WTC11 (cell line): Measurements from ENCODE around the gene AKT2. TPM values are rescaled to one million over a fixed set of nuclear protein-coding genes. Genes with fewer than 3 reads are reported as not detected.

Experiments used
- ATAC-seq: fragments of 200-7000 bp; cut with Tn5 transposase; 2 replicates; pipeline ENCODE4 v1.10.0; 2021; ENCODE audit warnings: mild to moderate bottlenecking, moderate library complexity
- CTCF ChIA-PET: fragments of 300-600 bp; sonication (Branson Sonifier 250); formaldehyde crosslinking; loops from one replicate; lab custom pipeline; 2021; ENCODE audit warnings: antibody characterized with exemption; lab: Charles Lee
- POLR2A ChIA-PET: fragments of 350-600 bp; sonication (Branson Sonifier 250); formaldehyde crosslinking; loops from one replicate; lab custom pipeline; 2021; ENCODE audit warnings: antibody characterized with exemption; lab: Charles Lee
- DNase-seq: peaks from one replicate; pipeline ENCODE4 v3.0.0; 2021; ENCODE audit warnings: low spot score
- H3K27ac Mint-ChIP-seq: 2 replicates; pipeline ENCODE4 v1.8.0; 2021; ENCODE audit warnings: mixed read lengths
- H3K27me3 Mint-ChIP-seq: 2 replicates; pipeline ENCODE4 v1.8.0; 2021; ENCODE audit warnings: low read depth, mild to moderate bottlenecking, moderate library complexity, mixed read lengths
- H3K36me3 Mint-ChIP-seq: 2 replicates; pipeline ENCODE4 v1.8.0; 2021; ENCODE audit warnings: mixed read lengths
- H3K4me1 Mint-ChIP-seq: 2 replicates; pipeline ENCODE4 v1.8.0; 2022; ENCODE audit warnings: mixed read lengths
- H3K4me3 Mint-ChIP-seq: 2 replicates; pipeline ENCODE4 v1.8.0; 2021; ENCODE audit warnings: mild to moderate bottlenecking, moderate library complexity, mixed read lengths
- H3K9me3 Mint-ChIP-seq: 2 replicates; pipeline ENCODE4 v1.8.0; 2021; ENCODE audit warnings: mixed read lengths
- HMGA2 ChIP-seq: fragments of 250-450 bp; sonication (Bioruptor Pico); IDR thresholded peaks from 2 replicates; pipeline ENCODE4 v1.4.0; 2021; ENCODE audit warnings: mild to moderate bottlenecking, moderate library complexity
- IRF2 ChIP-seq: sonication (generic); formaldehyde crosslinking; IDR thresholded peaks from 2 replicates; pipeline ENCODE4 v1.8.0; 2022; ENCODE audit warnings: low read depth, missing genetic modification reagents, borderline replicate concordance
- JAZF1 ChIP-seq: fragments of 250-450 bp; sonication (Bioruptor Pico); IDR thresholded peaks from 2 replicates; pipeline ENCODE4 v1.9.0; 2021; ENCODE audit warnings: moderate library complexity, mild to moderate bottlenecking, inconsistent platforms
- MYBL2 ChIP-seq: sonication (generic); formaldehyde crosslinking; IDR thresholded peaks from 2 replicates; pipeline ENCODE4 v1.8.1; 2023; ENCODE audit warnings: mild to moderate bottlenecking, moderate library complexity, missing genetic modification reagents
- OVOL2 ChIP-seq: fragments of 250-450 bp; sonication (Bioruptor Pico); IDR thresholded peaks from 2 replicates; pipeline ENCODE4 v1.9.0; 2021; ENCODE audit warnings: mild to moderate bottlenecking, borderline replicate concordance
- SMAD4 ChIP-seq: sonication (generic); formaldehyde crosslinking; IDR thresholded peaks from 2 replicates; pipeline ENCODE4 v1.8.0; 2022; ENCODE audit warnings: mild to moderate bottlenecking, missing genetic modification reagents
- ZNF138 ChIP-seq: sonication (generic); formaldehyde crosslinking; conservative IDR thresholded peaks from 2 replicates; pipeline ENCODE4 v1.8.1; 2022; ENCODE audit warnings: mild to moderate bottlenecking, moderate library complexity, missing genetic modification reagents
- ZNF219 ChIP-seq: sonication (generic); formaldehyde crosslinking; IDR thresholded peaks from 2 replicates; pipeline ENCODE4 v1.8.0; 2023; ENCODE audit warnings: missing genetic modification reagents, mild to moderate bottlenecking, borderline replicate concordance
- ZNF317 ChIP-seq: sonication (generic); formaldehyde crosslinking; IDR thresholded peaks from 2 replicates; pipeline ENCODE4 v1.8.1; 2023; ENCODE audit warnings: low read depth, mild to moderate bottlenecking, moderate library complexity, missing genetic modification reagents, borderline replicate concordance
- ZNF396 ChIP-seq: fragments of 250-450 bp; sonication (Bioruptor Pico); IDR thresholded peaks from 2 replicates; pipeline ENCODE4 v1.8.0; 2021; ENCODE audit warnings: mild to moderate bottlenecking, moderate library complexity, borderline replicate concordance
- ZNF416 ChIP-seq: fragments of 250-450 bp; sonication (Bioruptor Pico); IDR thresholded peaks from 2 replicates; pipeline ENCODE4 v1.9.0; 2021; ENCODE audit warnings: mild to moderate bottlenecking, inconsistent platforms
- ZNF671 ChIP-seq: fragments of 250-450 bp; sonication (Bioruptor Pico); IDR thresholded peaks from 2 replicates; pipeline ENCODE4 v1.8.0; 2021; ENCODE audit warnings: mild to moderate bottlenecking
- total RNA-seq: library from RNA; stranded (reverse); gene quantifications from 3 replicates; pipeline ENCODE4 v1.2.3, GENCODE V29; 2021
- TF ChIP-seq, protein P1 (sequence below): sonication (generic); formaldehyde crosslinking; IDR thresholded peaks from 2 replicates; pipeline ENCODE4 v1.8.1; 2023; ENCODE audit warnings: mild to moderate bottlenecking, missing genetic modification reagents, moderate library complexity
- TF ChIP-seq, protein P2 (sequence below): sonication (generic); formaldehyde crosslinking; IDR thresholded peaks from 2 replicates; pipeline ENCODE4 v1.8.0; 2022; ENCODE audit warnings: mild to moderate bottlenecking, missing genetic modification reagents
- TF ChIP-seq, protein P3 (sequence below): sonication (generic); formaldehyde crosslinking; IDR thresholded peaks from 2 replicates; pipeline ENCODE4 v1.8.0; 2022; ENCODE audit warnings: mild to moderate bottlenecking, missing genetic modification reagents
- TF ChIP-seq, protein P4 (sequence below): sonication (generic); formaldehyde crosslinking; IDR thresholded peaks from 2 replicates; pipeline ENCODE4 v1.8.1; 2022; ENCODE audit warnings: mild to moderate bottlenecking, moderate library complexity, missing genetic modification reagents
- TF ChIP-seq, protein P5 (sequence below): sonication (generic); formaldehyde crosslinking; IDR thresholded peaks from 2 replicates; pipeline ENCODE4 v1.8.1; 2023; ENCODE audit warnings: mild to moderate bottlenecking, missing genetic modification reagents
- TF ChIP-seq, protein P6 (sequence below): fragments of 250-450 bp; sonication (Bioruptor Pico); IDR thresholded peaks from 2 replicates; pipeline ENCODE4 v2.1.2; 2022; ENCODE audit warnings: mild to moderate bottlenecking, moderate library complexity
- TF ChIP-seq, protein P7 (sequence below): sonication (generic); formaldehyde crosslinking; IDR thresholded peaks from 2 replicates; pipeline ENCODE4 v1.8.1; 2023; ENCODE audit warnings: mild to moderate bottlenecking, missing genetic modification reagents, borderline replicate concordance

Gene AKT2
- total RNA-seq, 1 experiment from 2014 or later: 156 TPM

DNA sequence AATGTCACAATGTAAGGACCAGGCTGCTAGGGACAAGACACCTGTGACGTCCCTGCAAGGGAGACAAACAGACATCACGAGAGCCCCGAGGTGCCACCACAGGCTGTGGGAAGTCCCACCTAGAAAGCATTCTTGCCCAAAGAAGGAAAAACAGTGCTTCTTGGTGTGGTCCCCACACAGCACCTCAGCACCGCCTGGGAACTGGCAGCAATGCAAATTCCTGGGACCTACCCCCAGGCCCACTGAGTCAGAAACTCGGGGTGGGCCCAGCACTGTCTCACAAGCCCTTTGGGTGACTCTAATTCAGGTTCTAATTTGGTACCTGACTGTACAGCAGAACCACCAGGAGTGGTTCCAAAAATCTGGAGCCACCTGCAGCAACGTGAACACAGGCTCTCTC lies 44.8 kb downstream of the AKT2 start:
- CTCF ChIA-PET: interaction anchor here (0.8 kb wide), 1 partner anchor 65 kb away, joined by 3 read pairs; no protein-coding TSS in a partner anchor
- Mint-ChIP-seq H3K36me3 (peaks cover 27% of the 10 kb centered on the region; the same call in 1 of the 2 replicates), H3K27me3 (no peaks in the 10 kb centered on the region), H3K4me3 (no peak overlapping the region), H3K4me1 (peaks cover 3% of the 10 kb centered on the region; the same call in 1 of the 2 replicates), H3K9me3 (no peaks in the 10 kb centered on the region), H3K27ac (no peak overlapping the region)
- ATAC-seq (no peak), DNase-seq (no peak)
- TF ChIP-seq ZNF416 (CRISPR knock-in tag) (no peak), SMAD4 (CRISPR knock-in tag) (no peak)
- POLR2A ChIA-PET: no interaction called here

DNA sequence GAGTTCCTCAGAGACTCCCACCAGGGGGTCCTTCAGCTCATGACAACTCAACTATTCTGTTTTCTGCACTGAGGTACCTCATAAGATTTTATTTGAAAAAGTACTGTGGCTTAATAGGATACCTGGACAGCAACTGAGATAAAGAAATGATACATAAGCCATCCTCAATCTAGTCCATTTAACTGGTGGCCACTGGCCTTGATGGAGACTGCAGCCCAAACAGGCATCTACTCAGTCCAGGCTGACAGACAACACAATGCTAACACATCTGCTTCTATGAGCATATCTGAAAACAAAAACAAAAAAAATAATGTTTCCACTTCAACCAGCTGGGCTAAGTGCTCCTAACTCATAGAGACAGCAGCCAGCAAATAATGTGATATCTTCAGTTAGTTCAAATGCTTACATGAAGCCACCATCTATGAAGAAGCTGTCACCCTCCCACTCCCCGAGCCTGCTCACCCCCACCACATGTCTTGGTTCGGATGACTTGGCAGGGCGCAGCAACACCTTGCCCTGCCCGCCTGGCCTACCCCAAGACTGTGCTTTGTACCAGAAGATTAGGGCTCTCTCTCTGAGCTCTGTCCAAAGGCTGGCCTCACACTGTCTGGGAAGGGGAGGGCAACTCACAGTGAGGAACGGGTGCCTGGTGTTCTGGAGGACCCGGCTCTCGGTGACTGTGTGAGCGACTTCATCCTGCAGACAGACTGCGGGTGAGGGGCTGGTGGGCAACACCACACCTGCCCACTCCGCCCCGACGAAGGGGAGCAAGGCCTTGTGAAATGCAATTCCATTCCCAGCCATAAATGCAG lies 45.5 kb downstream of the AKT2 start:
- CTCF ChIA-PET: no interaction called here
- POLR2A ChIA-PET: no interaction called here
- H3K36me3 Mint-ChIP-seq: peaks cover 27% of the 10 kb centered on the region; the same call in 1 of the 2 replicates

DNA sequence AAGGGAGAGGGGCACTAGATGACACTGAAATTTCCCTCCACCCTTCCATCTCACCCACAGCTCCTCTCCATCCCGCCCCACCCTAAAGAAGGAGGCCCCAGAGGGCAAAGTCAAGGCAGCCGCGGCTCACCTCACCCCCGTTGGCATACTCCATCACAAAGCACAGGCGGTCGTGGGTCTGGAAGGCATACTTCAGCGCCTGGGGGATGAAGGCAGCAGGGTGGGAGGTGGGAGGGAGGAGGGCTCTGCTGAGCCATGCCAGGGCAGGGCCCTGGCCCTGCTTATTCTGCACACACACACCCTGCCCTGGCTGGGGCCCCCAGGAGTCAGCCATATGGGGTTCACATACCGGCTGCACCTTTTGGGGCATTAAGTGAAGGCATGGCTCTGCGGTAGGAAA lies 46.4 kb downstream of the AKT2 start:
- DNase-seq: no peak
- Mint-ChIP-seq H3K36me3 (peaks cover 27% of the 10 kb centered on the region; the same call in 1 of the 2 replicates), H3K4me1 (no peaks in the 10 kb centered on the region), H3K4me3 (no peak overlapping the region), H3K27ac (no peak overlapping the region), H3K27me3 (no peaks in the 10 kb centered on the region), H3K9me3 (no peaks in the 10 kb centered on the region)
- ATAC-seq: no peak
- CTCF ChIA-PET: no interaction called here
- POLR2A ChIA-PET: no interaction called here
- TF ChIP-seq HMGA2 (no peak), OVOL2 (CRISPR knock-in tag) (no peak), JAZF1 (CRISPR knock-in tag) (no peak), ZNF396 (CRISPR knock-in tag) (no peak), ZNF317 (no peak), ZNF138 (CRISPR knock-in tag) (no peak), MYBL2 (CRISPR knock-in tag) (no peak), SMAD4 (CRISPR knock-in tag) (no peak), ZNF219 (CRISPR knock-in tag) (no peak), ZNF671 (no peak), ZNF416 (CRISPR knock-in tag) (no peak)
- TF ChIP-seq, protein P1, sequence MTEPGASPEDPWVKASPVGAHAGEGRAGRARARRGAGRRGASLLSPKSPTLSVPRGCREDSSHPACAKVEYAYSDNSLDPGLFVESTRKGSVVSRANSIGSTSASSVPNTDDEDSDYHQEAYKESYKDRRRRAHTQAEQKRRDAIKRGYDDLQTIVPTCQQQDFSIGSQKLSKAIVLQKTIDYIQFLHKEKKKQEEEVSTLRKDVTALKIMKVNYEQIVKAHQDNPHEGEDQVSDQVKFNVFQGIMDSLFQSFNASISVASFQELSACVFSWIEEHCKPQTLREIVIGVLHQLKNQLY (CRISPR knock-in tag): no peak
- TF ChIP-seq, protein P2, sequence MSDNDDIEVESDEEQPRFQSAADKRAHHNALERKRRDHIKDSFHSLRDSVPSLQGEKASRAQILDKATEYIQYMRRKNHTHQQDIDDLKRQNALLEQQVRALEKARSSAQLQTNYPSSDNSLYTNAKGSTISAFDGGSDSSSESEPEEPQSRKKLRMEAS (CRISPR knock-in tag): no peak
- TF ChIP-seq, protein P3, sequence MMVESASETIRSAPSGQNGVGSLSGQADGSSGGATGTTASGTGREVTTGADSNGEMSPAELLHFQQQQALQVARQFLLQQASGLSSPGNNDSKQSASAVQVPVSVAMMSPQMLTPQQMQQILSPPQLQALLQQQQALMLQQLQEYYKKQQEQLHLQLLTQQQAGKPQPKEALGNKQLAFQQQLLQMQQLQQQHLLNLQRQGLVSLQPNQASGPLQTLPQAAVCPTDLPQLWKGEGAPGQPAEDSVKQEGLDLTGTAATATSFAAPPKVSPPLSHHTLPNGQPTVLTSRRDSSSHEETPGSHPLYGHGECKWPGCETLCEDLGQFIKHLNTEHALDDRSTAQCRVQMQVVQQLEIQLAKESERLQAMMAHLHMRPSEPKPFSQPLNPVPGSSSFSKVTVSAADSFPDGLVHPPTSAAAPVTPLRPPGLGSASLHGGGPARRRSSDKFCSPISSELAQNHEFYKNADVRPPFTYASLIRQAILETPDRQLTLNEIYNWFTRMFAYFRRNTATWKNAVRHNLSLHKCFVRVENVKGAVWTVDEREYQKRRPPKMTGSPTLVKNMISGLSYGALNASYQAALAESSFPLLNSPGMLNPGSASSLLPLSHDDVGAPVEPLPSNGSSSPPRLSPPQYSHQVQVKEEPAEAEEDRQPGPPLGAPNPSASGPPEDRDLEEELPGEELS (CRISPR knock-in tag): no peak
- TF ChIP-seq, protein P4, sequence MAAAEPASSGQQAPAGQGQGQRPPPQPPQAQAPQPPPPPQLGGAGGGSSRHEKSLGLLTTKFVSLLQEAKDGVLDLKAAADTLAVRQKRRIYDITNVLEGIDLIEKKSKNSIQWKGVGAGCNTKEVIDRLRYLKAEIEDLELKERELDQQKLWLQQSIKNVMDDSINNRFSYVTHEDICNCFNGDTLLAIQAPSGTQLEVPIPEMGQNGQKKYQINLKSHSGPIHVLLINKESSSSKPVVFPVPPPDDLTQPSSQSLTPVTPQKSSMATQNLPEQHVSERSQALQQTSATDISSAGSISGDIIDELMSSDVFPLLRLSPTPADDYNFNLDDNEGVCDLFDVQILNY: no peak
- TF ChIP-seq, protein P5, sequence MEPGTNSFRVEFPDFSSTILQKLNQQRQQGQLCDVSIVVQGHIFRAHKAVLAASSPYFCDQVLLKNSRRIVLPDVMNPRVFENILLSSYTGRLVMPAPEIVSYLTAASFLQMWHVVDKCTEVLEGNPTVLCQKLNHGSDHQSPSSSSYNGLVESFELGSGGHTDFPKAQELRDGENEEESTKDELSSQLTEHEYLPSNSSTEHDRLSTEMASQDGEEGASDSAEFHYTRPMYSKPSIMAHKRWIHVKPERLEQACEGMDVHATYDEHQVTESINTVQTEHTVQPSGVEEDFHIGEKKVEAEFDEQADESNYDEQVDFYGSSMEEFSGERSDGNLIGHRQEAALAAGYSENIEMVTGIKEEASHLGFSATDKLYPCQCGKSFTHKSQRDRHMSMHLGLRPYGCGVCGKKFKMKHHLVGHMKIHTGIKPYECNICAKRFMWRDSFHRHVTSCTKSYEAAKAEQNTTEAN (CRISPR knock-in tag): no peak
- TF ChIP-seq, protein P6, sequence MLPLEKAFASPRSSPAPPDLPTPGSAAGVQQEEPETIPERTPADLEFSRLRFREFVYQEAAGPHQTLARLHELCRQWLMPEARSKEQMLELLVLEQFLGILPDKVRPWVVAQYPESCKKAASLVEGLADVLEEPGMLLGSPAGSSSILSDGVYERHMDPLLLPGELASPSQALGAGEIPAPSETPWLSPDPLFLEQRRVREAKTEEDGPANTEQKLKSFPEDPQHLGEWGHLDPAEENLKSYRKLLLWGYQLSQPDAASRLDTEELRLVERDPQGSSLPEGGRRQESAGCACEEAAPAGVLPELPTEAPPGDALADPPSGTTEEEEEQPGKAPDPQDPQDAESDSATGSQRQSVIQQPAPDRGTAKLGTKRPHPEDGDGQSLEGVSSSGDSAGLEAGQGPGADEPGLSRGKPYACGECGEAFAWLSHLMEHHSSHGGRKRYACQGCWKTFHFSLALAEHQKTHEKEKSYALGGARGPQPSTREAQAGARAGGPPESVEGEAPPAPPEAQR (CRISPR knock-in tag): no peak

More for the DNA sequence above, 45.5 kb downstream of the AKT2 start:
- TF ChIP-seq IRF2 (CRISPR knock-in tag): no peak
- TF ChIP-seq, protein P7, sequence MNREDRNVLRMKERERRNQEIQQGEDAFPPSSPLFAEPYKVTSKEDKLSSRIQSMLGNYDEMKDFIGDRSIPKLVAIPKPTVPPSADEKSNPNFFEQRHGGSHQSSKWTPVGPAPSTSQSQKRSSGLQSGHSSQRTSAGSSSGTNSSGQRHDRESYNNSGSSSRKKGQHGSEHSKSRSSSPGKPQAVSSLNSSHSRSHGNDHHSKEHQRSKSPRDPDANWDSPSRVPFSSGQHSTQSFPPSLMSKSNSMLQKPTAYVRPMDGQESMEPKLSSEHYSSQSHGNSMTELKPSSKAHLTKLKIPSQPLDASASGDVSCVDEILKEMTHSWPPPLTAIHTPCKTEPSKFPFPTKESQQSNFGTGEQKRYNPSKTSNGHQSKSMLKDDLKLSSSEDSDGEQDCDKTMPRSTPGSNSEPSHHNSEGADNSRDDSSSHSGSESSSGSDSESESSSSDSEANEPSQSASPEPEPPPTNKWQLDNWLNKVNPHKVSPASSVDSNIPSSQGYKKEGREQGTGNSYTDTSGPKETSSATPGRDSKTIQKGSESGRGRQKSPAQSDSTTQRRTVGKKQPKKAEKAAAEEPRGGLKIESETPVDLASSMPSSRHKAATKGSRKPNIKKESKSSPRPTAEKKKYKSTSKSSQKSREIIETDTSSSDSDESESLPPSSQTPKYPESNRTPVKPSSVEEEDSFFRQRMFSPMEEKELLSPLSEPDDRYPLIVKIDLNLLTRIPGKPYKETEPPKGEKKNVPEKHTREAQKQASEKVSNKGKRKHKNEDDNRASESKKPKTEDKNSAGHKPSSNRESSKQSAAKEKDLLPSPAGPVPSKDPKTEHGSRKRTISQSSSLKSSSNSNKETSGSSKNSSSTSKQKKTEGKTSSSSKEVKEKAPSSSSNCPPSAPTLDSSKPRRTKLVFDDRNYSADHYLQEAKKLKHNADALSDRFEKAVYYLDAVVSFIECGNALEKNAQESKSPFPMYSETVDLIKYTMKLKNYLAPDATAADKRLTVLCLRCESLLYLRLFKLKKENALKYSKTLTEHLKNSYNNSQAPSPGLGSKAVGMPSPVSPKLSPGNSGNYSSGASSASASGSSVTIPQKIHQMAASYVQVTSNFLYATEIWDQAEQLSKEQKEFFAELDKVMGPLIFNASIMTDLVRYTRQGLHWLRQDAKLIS (CRISPR knock-in tag): no peak
- Mint-ChIP-seq H3K4me1 (no peaks in the 10 kb centered on the region), H3K27ac (no peak overlapping the region), H3K9me3 (no peaks in the 10 kb centered on the region), H3K27me3 (no peaks in the 10 kb centered on the region), H3K4me3 (no peak overlapping the region)
- ATAC-seq (no peak), DNase-seq (no peak)
